ENCODE data around the gene TMEM168.

- TF ChIP-seq CTCF (IDR thresholded peaks at IDR 0.05) (no peak), MAX (CRISPR knock-in tag; IDR thresholded peaks at IDR 0.05) (no peak), SMAD4 (CRISPR knock-in tag; IDR thresholded peaks at IDR 0.05) (no peak), USF1 (CRISPR knock-in tag; IDR thresholded peaks at IDR 0.05) (no peak), ZBTB21 (CRISPR knock-in tag; IDR thresholded peaks at IDR 0.05; ENCODE audit: borderline replicate concordance) (no peak), E2F1 (CRISPR knock-in tag; IDR thresholded peaks at IDR 0.05) (no peak), SP1 (CRISPR knock-in tag; conservative IDR thresholded peaks at IDR 0.05) (no peak), ZNF263 (CRISPR knock-in tag; IDR thresholded peaks at IDR 0.05; ENCODE audit: low read depth) (no peak), ZMAT4 (CRISPR knock-in tag; IDR thresholded peaks at IDR 0.05) (no peak)
These were observed 74.7 kb downstream of the TMEM168 start for GRCh38 chr7:112715525-112715924.
